H1 (cell line): ENCODE results near the gene SCYL2. TPM values are rescaled to one million over a fixed set of nuclear protein-coding genes. Genes with fewer than 3 reads are reported as not detected.
"Not testable (repeated sequence)": the region's sequence is repeated elsewhere in the genome, so short reads cannot be mapped to it uniquely, and the experiment has no call there.

Source experiments
- CTCF ChIA-PET: fragments of 300-600 bp; sonication (Branson Sonifier 250); formaldehyde crosslinking; loops from one replicate; lab custom pipeline; 2021; ENCODE audit not compliant: partially characterized antibody; lab: Charles Lee
- POLR2A ChIA-PET: fragments of 300-600 bp; sonication (Branson Sonifier 250); formaldehyde crosslinking; loops from one replicate; lab custom pipeline; 2021; ENCODE audit warnings: inconsistent platforms; ENCODE audit not compliant: partially characterized antibody; lab: Charles Lee
- DNase-seq, 2 experiments: peaks; one replicate each; pipeline versions ENCODE4 v3.0.0 to v3.0.0-alpha.2; 2010 to 2022; ENCODE audit warnings: low spot score in 2 of 2, low read depth in 1 of 2, mixed read lengths in 1 of 2
- FAIRE-seq: peaks from 2 replicates; lab custom pipeline; 2011; peaks lifted over from hg19 to GRCh38; lab: Jason Lieb, UNC
- H2AFZ ChIP-seq: 2 replicates; pipeline ENCODE4 v1.8.1; 2012; ENCODE audit warnings: low read length, inconsistent platforms
- H2AK5ac ChIP-seq: 2 replicates; pipeline ENCODE4 v1.6.1; 2013; ENCODE audit warnings: low read depth, low read length
- H2BK120ac ChIP-seq: replicated peaks from 2 replicates; pipeline ENCODE3; 2013; ENCODE audit warnings: low read depth, low read length, inconsistent platforms
- H2BK12ac ChIP-seq: 2 replicates; pipeline ENCODE4 v1.6.1; 2013; ENCODE audit warnings: low read depth, low read length
- H2BK15ac ChIP-seq: 2 replicates; pipeline ENCODE4 v1.6.1; 2013; ENCODE audit warnings: low read length
- H2BK20ac ChIP-seq: 2 replicates; pipeline ENCODE4 v1.6.1; 2013; ENCODE audit warnings: low read length
- H2BK5ac ChIP-seq: 2 replicates; pipeline ENCODE4 v1.6.1; 2013; ENCODE audit warnings: low read depth, low read length
- H3K14ac ChIP-seq: 2 replicates; pipeline ENCODE4 v1.6.1; 2013; ENCODE audit warnings: inconsistent platforms; ENCODE audit not compliant: insufficient read length
- H3K18ac ChIP-seq: 2 replicates; pipeline ENCODE4 v1.6.1; 2013; ENCODE audit warnings: low read length; ENCODE audit errors: extremely low read depth
- H3K23ac ChIP-seq: 2 replicates; pipeline ENCODE4 v1.6.1; 2013; ENCODE audit warnings: inconsistent platforms; ENCODE audit not compliant: insufficient read length
- H3K23me2 ChIP-seq: 2 replicates; pipeline ENCODE4 v1.6.1; 2013; ENCODE audit warnings: low read depth, low read length
- H3K27ac ChIP-seq: 2 replicates; pipeline ENCODE4 v1.6.1; 2011; ENCODE audit warnings: low read depth, low read length, inconsistent platforms
- H3K27me3 ChIP-seq, 4 experiments: replicated peaks in 1 of 4; 1 replicate in 1 of 4; 2 replicates in 3 of 4; pipeline versions ENCODE4 v1.6.1 to v1.8.1; 2011 to 2013; ENCODE audit warnings: low read length in 3 of 4, mild to moderate bottlenecking in 3 of 4, inconsistent platforms in 2 of 4, mixed read lengths in 2 of 4, moderate library complexity in 1 of 4; ENCODE audit not compliant: control insufficient read depth in 3 of 4, insufficient read depth in 3 of 4; ENCODE audit errors: extremely low read depth in 1 of 4
- H3K36me3 ChIP-seq, 4 experiments: 2 replicates each; pipeline versions ENCODE4 v1.6.1 to v1.8.1; 2011 to 2013; ENCODE audit warnings: mild to moderate bottlenecking in 4 of 4, low read length in 3 of 4, moderate library complexity in 2 of 4, control low read depth in 1 of 4, inconsistent platforms in 1 of 4; ENCODE audit not compliant: insufficient read depth in 4 of 4, control insufficient read depth in 2 of 4
- H3K4ac ChIP-seq: replicated peaks from 2 replicates; pipeline ENCODE3; 2013; ENCODE audit warnings: low read length, low read depth, mixed read lengths, inconsistent platforms; ENCODE audit not compliant: insufficient read length
- H3K4me1 ChIP-seq, 4 experiments: replicated peaks in 1 of 4; 1 replicate in 1 of 4; 2 replicates in 3 of 4; pipeline versions ENCODE4 v1.6.1 to v1.8.1; 2011 to 2013; ENCODE audit warnings: low read length in 3 of 4, inconsistent platforms in 2 of 4, mixed read lengths in 1 of 4; ENCODE audit not compliant: insufficient read depth in 4 of 4, control insufficient read depth in 3 of 4
- H3K4me2 ChIP-seq, 2 experiments: 2 replicates each; pipeline versions ENCODE4 v1.6.1 to v1.8.1; 2011 to 2013; ENCODE audit warnings: low read depth in 2 of 2, low read length in 2 of 2, control low read depth in 1 of 2, inconsistent platforms in 1 of 2, mild to moderate bottlenecking in 1 of 2; ENCODE audit not compliant: insufficient read depth in 1 of 2
- H3K4me3 ChIP-seq, 4 experiments: fragments of 200-600, 300-600 bp in 1 of 4; sonication (generic), shearing (Covaris generic), sonication (Bioruptor Twin) in 1 of 4; 2 replicates each; pipeline versions ENCODE4 v1.5.1 to v1.8.1; 2011 to 2016; ENCODE audit warnings: low read length in 4 of 4, low read depth in 3 of 4, control low read depth in 2 of 4, inconsistent platforms in 2 of 4, mild to moderate bottlenecking in 2 of 4, mixed read lengths in 1 of 4, moderate library complexity in 1 of 4; ENCODE audit not compliant: insufficient read depth in 2 of 4; ENCODE audit errors: extremely low read depth in 1 of 4
- H3K56ac ChIP-seq: replicated peaks from 2 replicates; pipeline ENCODE3; 2013; ENCODE audit warnings: low read depth, mild to moderate bottlenecking, mixed read lengths, low read length, inconsistent platforms; ENCODE audit not compliant: insufficient read length
- H3K79me1 ChIP-seq: 2 replicates; pipeline ENCODE4 v1.6.1; 2013; ENCODE audit warnings: low read depth, low read length, control low read depth
- H3K79me2 ChIP-seq, 2 experiments: 2 replicates each; pipeline versions ENCODE4 v1.6.1 to v1.8.1; 2012 to 2013; ENCODE audit warnings: low read length in 2 of 2, mild to moderate bottlenecking in 2 of 2, inconsistent platforms in 1 of 2; ENCODE audit not compliant: insufficient read depth in 2 of 2, control insufficient read depth in 1 of 2
- H3K9ac ChIP-seq, 4 experiments: replicated peaks in 1 of 4; 1 replicate in 1 of 4; 2 replicates in 3 of 4; pipeline versions ENCODE4 v1.6.1 to v1.8.1; 2011 to 2013; ENCODE audit warnings: low read depth in 3 of 4, low read length in 3 of 4, control low read depth in 2 of 4, mild to moderate bottlenecking in 2 of 4, moderate library complexity in 2 of 4, inconsistent platforms in 1 of 4; ENCODE audit errors: extremely low read depth in 1 of 4
- H3K9me3 ChIP-seq, 2 experiments: 2 replicates each; pipeline versions ENCODE4 v1.6.1 to v1.8.1; 2012 to 2013; ENCODE audit warnings: mild to moderate bottlenecking in 2 of 2, moderate library complexity in 2 of 2, control low read depth in 1 of 2, inconsistent platforms in 1 of 2, low read depth in 1 of 2, low read length in 1 of 2, mixed read lengths in 1 of 2; ENCODE audit not compliant: insufficient read depth in 2 of 2
- H4K20me1 ChIP-seq, 2 experiments: replicated peaks in 1 of 2; 2 replicates each; pipeline versions ENCODE3 to v1.8.1; 2011 to 2013; ENCODE audit warnings: inconsistent platforms in 2 of 2, low read length in 2 of 2, mild to moderate bottlenecking in 1 of 2; ENCODE audit not compliant: insufficient read depth in 2 of 2, control insufficient read depth in 1 of 2
- H4K5ac ChIP-seq: 2 replicates; pipeline ENCODE4 v1.6.1; 2013; ENCODE audit warnings: low read length, low read depth, mixed read lengths, inconsistent platforms; ENCODE audit not compliant: insufficient read length
- H4K8ac ChIP-seq: 2 replicates; pipeline ENCODE4 v1.8.0; 2013; ENCODE audit warnings: mild to moderate bottlenecking, moderate library complexity, low read length, inconsistent platforms; ENCODE audit not compliant: insufficient read depth; ENCODE audit errors: extremely low read depth
- H4K91ac ChIP-seq: replicated peaks from 2 replicates; pipeline ENCODE3; 2013; ENCODE audit warnings: low read length, mixed read lengths, inconsistent platforms; ENCODE audit not compliant: insufficient read length
- ASH2L ChIP-seq: fragments of 200-600, 300-600 bp; sonication (generic); IDR thresholded peaks from one replicate; pipeline ENCODE4 v1.7.1; 2017; ENCODE audit warnings: low read length
- BCL11A ChIP-seq, 2 experiments: IDR thresholded peaks; one replicate each; pipeline ENCODE4 v1.6.1; 2011; ENCODE audit warnings: low read depth in 2 of 2, low read length in 2 of 2, mild to moderate bottlenecking in 2 of 2
- BRCA1 ChIP-seq: IDR thresholded peaks from 2 replicates; pipeline ENCODE4 v1.6.1; 2012; ENCODE audit warnings: low read depth, low read length, improper control_type of control experiment
- NRF1 ChIP-seq: IDR thresholded peaks from 2 replicates; pipeline ENCODE4 v1.6.1; 2011; ENCODE audit warnings: mild to moderate bottlenecking, low read depth, low read length, improper control_type of control experiment
- SP2 ChIP-seq: IDR thresholded peaks from 2 replicates; pipeline ENCODE4 v1.6.1; 2012; ENCODE audit warnings: mild to moderate bottlenecking, low read length, inconsistent platforms
- WGBS, 2 experiments: shearing (Covaris generic) in 1 of 2; methylation state at CpG; one replicate each; pipeline versions ENCODE4 v1.1.6 to v1.1.7; 2013 to 2015; ENCODE audit warnings: low lambda C conversion rate in 2 of 2, mixed read lengths in 2 of 2, inconsistent platforms in 1 of 2, low coverage in 1 of 2, missing lambda C conversion rate in 1 of 2; ENCODE audit not compliant: insufficient replicate concordance in 2 of 2, insufficient coverage in 1 of 2, insufficient read length in 1 of 2; ENCODE audit errors: extremely low coverage in 1 of 2, missing lambda C conversion rate in 1 of 2; 5-methylcytosine and 5-hydroxymethylcytosine counted together
- polyA plus RNA-seq, 7 experiments: library from polyadenylated mRNA; depleted of rRNA in 3 of 7; stranded (reverse) in 5 of 7; unstranded in 2 of 7; fragments of >200 nt in 5 of 7; fragments of 200-250 nt in 2 of 7; gene quantifications; 1 replicate in 5 of 7; 2 replicates in 1 of 7; 4 replicates in 1 of 7; pipeline versions ENCODE4 v1.2.1 to v1.2.3, GENCODE V29; 2011 to 2013; ENCODE audit warnings: missing spikeins in 2 of 7, mixed read lengths in 2 of 7
- total RNA-seq: library from RNA; stranded (reverse); fragmentation: NEBNext Ultra II Directional; extraction: Animal tissue kit (Norgen Biotek cat#: 25700); gene quantifications from 2 replicates; pipeline ENCODE4 v1.2.1, GENCODE V29; 2021

SCYL2 gene
- total and polyA plus RNA-seq, 2 of the 8 experiments (the other 6 are each of a cell fraction or from before 2014, with no cell fraction given), result 8.9 to 48.7 TPM

DNA sequence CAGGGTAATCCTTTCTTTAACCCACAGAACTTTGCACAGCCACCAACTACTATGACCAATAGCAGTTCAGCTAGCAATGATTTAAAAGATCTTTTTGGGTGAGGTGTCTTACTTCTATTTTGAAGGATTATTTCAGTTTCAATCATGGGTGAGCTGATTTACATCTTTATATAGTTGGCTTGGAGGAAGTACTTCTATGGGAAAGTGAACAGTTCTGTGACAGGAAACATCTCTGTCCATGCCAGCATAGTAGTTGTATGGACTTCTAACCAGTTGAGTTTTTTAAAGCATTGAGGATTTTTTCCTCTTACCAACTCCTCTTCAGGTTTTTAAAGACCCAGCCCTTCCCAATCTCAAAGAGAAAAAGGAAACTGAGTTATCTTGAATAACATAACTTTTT, 72.1 kb downstream of the SCYL2 start (continued):
- TF ChIP-seq ASH2L (no peak), NRF1 (no peak), SP2 (no peak), BRCA1 (no peak), BCL11A (IDR thresholded peaks at IDR 0.05; ENCODE audit: low read depth in 2 of 2, low read length in 2 of 2) (no peak)

DNA sequence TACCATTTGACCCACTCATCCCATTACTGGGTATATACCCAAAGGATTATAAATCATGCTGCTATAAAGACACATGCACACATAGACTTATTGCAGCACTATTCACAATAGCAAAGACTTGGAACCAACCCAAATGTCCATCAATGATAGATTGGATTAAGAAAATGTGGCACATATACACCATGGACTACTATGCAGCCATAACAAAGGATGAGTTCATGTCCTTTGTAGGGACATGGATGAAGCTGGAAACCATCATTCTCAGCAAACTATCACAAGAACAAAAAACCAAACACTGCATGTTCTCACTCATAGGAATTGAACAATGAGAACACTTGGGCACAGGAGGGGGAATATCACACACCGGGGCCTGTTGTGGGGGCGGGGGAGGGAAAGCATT, 75.9 kb downstream of the SCYL2 start:
- H2BK120ac ChIP-seq, DNase-seq, H2AFZ ChIP-seq, H2BK12ac ChIP-seq, H3K56ac ChIP-seq, H3K4me2 ChIP-seq, H3K79me1 ChIP-seq, H3K9ac ChIP-seq, H4K5ac ChIP-seq, H4K91ac ChIP-seq, H3K14ac ChIP-seq, H2BK20ac ChIP-seq, H3K27me3 ChIP-seq, H4K20me1 ChIP-seq, H3K23ac ChIP-seq, H3K4me3 ChIP-seq, H3K23me2 ChIP-seq, FAIRE-seq, H2AK5ac ChIP-seq, H2BK15ac ChIP-seq, H3K9me3 ChIP-seq, H3K18ac ChIP-seq, H2BK5ac ChIP-seq, H3K79me2 ChIP-seq, H4K8ac ChIP-seq, H3K27ac ChIP-seq, POLR2A ChIA-PET, H3K4me1 ChIP-seq, H3K4ac ChIP-seq: not testable (repeated sequence)
- H3K36me3 ChIP-seq, result peaks cover 0 to 20% (median 4%) of the 10 kb centered on the region in 4 experiments; a peak in 5 of 8 replicates
- WGBS, 2 experiments, result no CpG with 5 or more reads among the region's 2 CpGs
- CTCF ChIA-PET, result interaction anchor here (0.6 to 1.6 kb wide), 3 partner anchors 58 to 212 kb away, joined by 3 to 6 read pairs (median 3); no protein-coding TSS in a partner anchor
